Thymus (tissue), 11 donors: ENCODE data around the gene NSF. TPM values are rescaled to one million over a fixed set of nuclear protein-coding genes. Genes with fewer than 3 reads are reported as not detected.
"Not testable (repeated sequence)": the region's sequence is repeated elsewhere in the genome, so short reads cannot be mapped to it uniquely, and the experiment has no call there.

Source experiments
- DNase-seq, 9 donors: peaks; one replicate each; pipeline ENCODE4 v3.0.0-alpha.2; 2013; ENCODE audit warnings: low spot score in 9 of 9, low read depth in 6 of 9, missing footprints in 1 of 9
- H3K27ac ChIP-seq, 2 donors: one replicate each; pipeline ENCODE4 v1.5.1; 2013; ENCODE audit warnings: control low read depth in 1 of 2, low read depth in 1 of 2, low read length in 1 of 2, mild to moderate bottlenecking in 1 of 2, moderate library complexity in 1 of 2
- H3K27me3 ChIP-seq, 2 donors: one replicate each; pipeline ENCODE4 v1.5.1; 2013; ENCODE audit warnings: low read length in 1 of 2; ENCODE audit not compliant: control insufficient read depth in 2 of 2, insufficient read depth in 1 of 2
- H3K36me3 ChIP-seq, 2 donors: one replicate each; pipeline ENCODE4 v1.5.1; 2013; ENCODE audit warnings: low read length in 1 of 2, mild to moderate bottlenecking in 1 of 2, moderate library complexity in 1 of 2; ENCODE audit not compliant: control insufficient read depth in 2 of 2, insufficient read depth in 2 of 2
- H3K4me1 ChIP-seq, 2 donors: one replicate each; pipeline ENCODE4 v1.5.1; 2013; ENCODE audit warnings: low read length in 2 of 2; ENCODE audit not compliant: control insufficient read depth in 2 of 2, insufficient read depth in 2 of 2
- H3K4me3 ChIP-seq, 2 donors: one replicate each; pipeline ENCODE4 v1.5.1; 2013; ENCODE audit warnings: low read length in 2 of 2, control low read depth in 1 of 2, mild to moderate bottlenecking in 1 of 2
- H3K9me3 ChIP-seq, 2 donors: one replicate each; pipeline ENCODE4 v1.5.1; 2013; ENCODE audit warnings: low read length in 1 of 2, mild to moderate bottlenecking in 1 of 2; ENCODE audit not compliant: control insufficient read depth in 2 of 2, insufficient read depth in 1 of 2
- WGBS: extraction: QIAGEN DNeasy Blood & Tissue Kit; methylation state at CpG from one replicate; pipeline ENCODE4 v1.1.7; 2013; 5-methylcytosine and 5-hydroxymethylcytosine counted together
- polyA plus RNA-seq: library from polyadenylated mRNA; stranded (reverse); fragments of 200-250 nt; gene quantifications from one replicate; pipeline ENCODE4 v1.2.3, GENCODE V29; 2013
- total RNA-seq: library from RNA; stranded (reverse); fragments of 120-200 nt; gene quantifications from one replicate; pipeline ENCODE4 v1.2.4, GENCODE V29; 2013
- donor health status: healthy.

NSF gene
- total and polyA plus RNA-seq, 2 donors = 14.3 to 15.3 TPM

DNA sequence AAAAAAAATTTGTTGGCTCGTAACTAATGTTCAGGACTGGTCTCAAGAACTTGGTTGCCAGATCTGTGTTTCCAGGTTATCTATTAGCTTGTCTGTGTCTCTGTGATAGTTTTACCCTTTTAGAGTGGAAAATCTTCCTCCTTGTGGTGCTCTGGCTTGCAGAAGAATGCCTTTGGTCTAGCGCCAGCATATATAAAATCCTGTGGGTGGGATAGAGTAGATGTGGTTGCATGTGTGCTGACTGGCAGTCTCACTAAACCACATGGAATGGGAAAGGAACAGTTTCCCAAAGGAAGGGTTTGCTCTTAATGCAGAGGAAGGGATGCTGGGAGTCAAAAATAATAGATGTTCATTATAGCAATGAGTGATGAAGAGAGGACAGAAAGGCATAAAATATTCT is 33.3 kb downstream of the NSF start:
- DNase-seq, H3K36me3 ChIP-seq, H3K4me1 ChIP-seq, H3K9me3 ChIP-seq, H3K4me3 ChIP-seq, H3K27me3 ChIP-seq, H3K27ac ChIP-seq: not testable (repeated sequence)
- no CpG with 5 or more reads among the region's 2 CpGs for WGBS

DNA sequence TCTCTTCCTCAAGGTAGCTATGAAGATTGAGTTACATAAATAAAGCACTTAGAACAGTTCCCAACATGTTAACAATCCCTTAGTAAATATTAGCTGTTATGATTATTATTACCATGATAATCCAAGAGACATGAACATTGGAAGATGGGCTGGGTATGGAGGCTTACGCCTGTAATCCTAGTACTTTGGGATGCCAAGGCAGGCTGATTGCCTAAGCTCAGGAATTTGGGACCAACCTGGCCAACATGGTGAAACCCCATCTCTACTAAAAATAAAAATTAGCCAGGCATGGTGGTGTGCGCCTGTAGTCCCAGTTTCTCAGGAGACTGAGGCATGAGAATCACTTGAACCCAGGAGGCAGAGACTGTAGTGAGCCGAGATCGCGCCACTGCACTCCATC is 34.3 kb downstream of the NSF start:
- not testable (repeated sequence) for H3K27ac ChIP-seq, H3K27me3 ChIP-seq, H3K36me3 ChIP-seq, H3K9me3 ChIP-seq, H3K4me3 ChIP-seq, H3K4me1 ChIP-seq, DNase-seq
- no CpG with 5 or more reads among the region's 5 CpGs for WGBS

DNA sequence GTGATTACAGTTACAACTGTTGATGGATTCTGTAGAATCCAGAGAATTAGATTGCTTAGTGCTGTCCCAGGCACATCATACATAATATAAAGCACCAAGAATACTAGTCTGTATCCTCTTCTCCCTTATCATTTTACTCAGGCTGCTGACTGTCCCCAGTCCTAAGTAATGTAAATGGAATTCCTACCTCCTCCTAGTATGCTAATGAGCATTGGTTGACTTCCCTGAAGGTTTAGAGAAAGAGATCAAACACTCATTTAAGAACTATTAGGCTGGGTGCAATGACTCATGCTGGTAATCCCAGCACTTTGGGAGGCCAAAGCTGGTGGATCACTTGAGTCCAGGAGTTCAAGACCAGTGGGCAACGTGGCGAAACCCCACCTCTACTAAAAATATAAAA is 37.0 kb downstream of the NSF start:
- H3K27ac ChIP-seq, DNase-seq, H3K27me3 ChIP-seq, H3K4me1 ChIP-seq, H3K9me3 ChIP-seq, H3K36me3 ChIP-seq, H3K4me3 ChIP-seq: not testable (repeated sequence)
- WGBS = no CpG with 5 or more reads among the region's 2 CpGs

DNA sequence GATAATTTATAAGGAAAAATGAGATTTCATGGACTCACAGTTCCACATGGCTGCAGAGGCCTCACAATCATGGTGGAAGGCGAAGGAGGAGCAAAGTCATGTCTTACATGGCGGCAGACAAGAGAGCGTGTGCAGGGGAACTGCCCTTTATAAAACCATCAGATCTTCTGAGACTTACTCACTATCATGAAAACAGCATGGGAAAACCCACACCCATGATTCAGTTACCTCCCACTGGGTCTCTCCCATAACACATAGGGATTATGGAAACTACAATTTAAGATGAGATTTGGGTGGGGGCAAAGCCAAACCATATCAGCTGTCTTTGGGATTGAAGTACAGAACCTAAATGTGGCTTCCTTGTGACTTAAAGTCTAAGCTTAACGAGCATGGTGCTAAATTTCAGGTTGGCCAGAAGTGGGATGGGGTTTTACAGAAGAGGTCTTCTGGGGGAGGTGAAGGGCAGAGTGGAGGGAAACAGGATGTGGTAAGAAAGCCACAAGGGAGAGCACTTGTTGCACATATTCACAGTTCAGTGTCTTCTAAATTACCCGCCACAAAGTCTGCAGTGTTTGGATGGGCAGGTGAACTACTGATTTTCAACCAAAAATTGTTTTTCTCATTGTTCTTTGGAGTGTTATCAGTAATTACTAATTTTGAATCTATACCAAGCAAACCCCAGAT is 38.4 kb downstream of the NSF start:
- not testable (repeated sequence) for H3K4me1 ChIP-seq, DNase-seq, H3K4me3 ChIP-seq, H3K9me3 ChIP-seq, H3K36me3 ChIP-seq, H3K27ac ChIP-seq, H3K27me3 ChIP-seq
- WGBS = no CpG with 5 or more reads among the region's 5 CpGs

DNA sequence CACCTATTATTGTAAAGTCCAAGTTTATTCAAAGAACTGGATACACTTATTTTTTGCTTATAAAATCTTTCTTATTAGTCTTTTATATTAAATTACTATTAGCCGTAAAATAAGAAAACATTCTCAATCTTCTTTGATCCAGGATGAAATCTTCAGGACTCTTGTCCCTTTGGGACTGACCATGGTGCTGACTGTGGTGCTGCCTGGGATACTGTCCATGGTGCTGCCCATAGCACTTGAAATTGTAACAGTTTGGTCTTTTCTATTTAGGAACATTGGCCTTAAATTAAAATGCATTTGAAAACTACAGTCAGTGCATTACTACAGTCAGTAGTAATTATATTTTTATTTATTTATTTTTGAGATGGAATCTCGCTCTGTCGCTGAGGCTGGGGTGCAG is 41.7 kb downstream of the NSF start:
- not testable (repeated sequence) for H3K9me3 ChIP-seq, H3K27me3 ChIP-seq, H3K27ac ChIP-seq, DNase-seq, H3K4me1 ChIP-seq, H3K36me3 ChIP-seq, H3K4me3 ChIP-seq
- WGBS = no CpG with 5 or more reads among the region's 3 CpGs

DNA sequence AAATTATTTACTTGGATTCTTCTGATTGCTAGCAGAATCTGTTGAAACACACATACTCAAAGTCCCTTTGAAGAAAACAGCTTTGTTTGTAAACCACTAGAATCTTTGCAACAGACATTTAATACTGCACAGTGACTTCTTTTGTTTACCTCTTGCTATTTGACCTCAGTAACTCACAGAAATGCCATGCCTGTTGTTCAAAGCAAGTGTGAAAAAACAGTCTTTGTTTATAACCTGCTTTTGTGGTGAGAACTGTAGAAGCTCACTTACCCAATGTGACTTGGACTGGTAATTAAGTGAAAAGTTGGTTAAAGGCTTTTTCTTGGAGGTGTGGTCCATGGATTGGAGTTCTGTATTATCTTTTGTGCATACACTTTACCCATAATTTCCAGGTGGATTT is 44.4 kb downstream of the NSF start:
- not testable (repeated sequence) for H3K4me3 ChIP-seq, H3K27me3 ChIP-seq, DNase-seq, H3K27ac ChIP-seq, H3K36me3 ChIP-seq, H3K9me3 ChIP-seq, H3K4me1 ChIP-seq

DNA sequence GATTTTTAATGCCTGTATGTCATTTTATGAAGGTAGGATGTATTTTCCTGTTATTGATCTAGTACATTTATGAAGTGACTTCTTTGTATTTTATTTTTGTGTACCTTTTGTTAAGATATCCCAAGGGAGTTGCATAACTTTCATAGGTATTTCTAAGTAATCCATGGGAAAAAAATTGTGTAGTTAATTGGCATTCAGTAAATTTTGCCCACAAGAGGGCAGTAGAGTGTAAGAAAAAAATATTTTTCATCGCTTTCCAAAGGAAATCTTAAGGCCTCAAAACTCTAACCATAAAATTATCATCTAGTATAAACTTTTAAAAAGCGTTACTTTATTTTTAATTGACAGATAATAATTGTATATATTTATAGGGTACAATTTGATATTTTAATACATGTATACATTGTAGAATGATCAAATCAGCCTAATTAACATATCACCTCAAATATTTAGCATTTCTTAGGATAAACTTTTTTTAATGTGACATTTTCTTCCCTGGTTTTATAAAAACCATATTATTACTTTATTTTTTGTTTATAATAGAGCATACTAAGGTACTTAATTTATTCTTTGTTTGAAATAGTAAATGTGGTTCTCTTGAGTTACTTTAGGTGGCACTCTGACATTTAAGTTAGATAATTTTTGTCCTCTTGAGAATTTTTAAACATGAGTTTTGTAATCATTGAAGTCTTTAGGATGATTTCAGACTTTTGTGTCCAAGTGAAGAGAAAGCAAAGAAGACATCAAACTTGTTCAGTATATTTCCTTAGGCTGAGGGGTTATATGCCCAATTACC is 51.6 kb downstream of the NSF start:
- not testable (repeated sequence) for DNase-seq, H3K9me3 ChIP-seq, H3K4me1 ChIP-seq, H3K4me3 ChIP-seq, H3K36me3 ChIP-seq, H3K27me3 ChIP-seq, H3K27ac ChIP-seq
- no CpG with 5 or more reads among the region's 2 CpGs for WGBS

DNA sequence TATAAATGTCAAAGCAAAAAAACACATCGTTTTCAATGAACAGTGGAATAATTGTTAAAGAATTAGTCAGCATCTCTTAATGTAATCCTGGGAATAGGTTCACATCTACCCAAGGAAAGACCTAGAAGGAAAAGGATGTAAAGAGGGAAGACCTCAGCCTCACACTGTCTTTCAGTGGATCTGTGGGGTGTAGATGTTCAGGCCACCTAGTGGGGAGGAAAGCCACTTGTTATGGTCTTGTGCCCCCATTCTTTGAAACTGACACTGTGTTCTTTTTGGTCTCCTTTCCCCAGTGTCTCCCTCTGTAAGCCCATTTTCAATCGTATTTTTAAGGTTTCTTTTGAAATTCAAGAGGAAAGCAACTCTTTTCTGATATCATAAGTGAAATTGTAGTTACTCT is 56.8 kb downstream of the NSF start:
- DNase-seq, H3K36me3 ChIP-seq, H3K27me3 ChIP-seq, H3K4me1 ChIP-seq, H3K4me3 ChIP-seq, H3K9me3 ChIP-seq, H3K27ac ChIP-seq: not testable (repeated sequence)
- WGBS = no CpG with 5 or more reads among the region's 2 CpGs

DNA sequence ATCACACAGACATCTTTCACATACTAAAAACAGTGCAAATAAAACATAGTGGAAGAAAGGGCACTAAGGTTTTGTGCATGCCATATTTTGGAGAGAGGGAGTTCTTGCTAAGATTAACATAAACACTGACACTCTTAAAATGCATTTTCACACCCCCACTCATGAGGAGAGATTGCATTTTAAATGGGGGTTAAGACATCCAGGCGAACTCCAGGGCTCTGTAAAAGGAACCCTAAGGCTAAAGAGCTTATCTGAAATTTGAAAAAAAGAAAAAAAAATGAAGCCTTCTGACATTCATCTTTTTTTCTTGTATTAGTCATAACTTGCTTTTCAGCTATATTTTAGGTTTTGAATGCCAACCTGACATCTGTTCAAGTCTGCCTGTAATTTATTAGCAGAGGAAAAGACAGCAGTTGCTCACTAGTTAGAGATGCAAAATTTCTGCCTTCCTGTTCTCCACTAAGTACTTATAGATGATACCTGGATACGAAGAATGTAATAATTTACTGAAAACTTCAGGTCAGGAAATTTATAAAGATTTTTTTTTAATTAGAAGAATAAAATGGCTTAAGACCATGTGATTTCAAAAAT is 57.3 kb downstream of the NSF start:
- not testable (repeated sequence) for H3K4me3 ChIP-seq, H3K27ac ChIP-seq, H3K9me3 ChIP-seq, H3K27me3 ChIP-seq, H3K36me3 ChIP-seq, H3K4me1 ChIP-seq, DNase-seq
- WGBS = no CpG with 5 or more reads among the region's 2 CpGs
